Astrocyte (in vitro differentiated cells and primary cell): ENCODE results near the gene AMBP.

ENCODE experiments used
- EZH2 ChIP-seq: IDR thresholded peaks from 2 replicates; pipeline ENCODE4 v1.6.1; 2012; ENCODE audit warnings: mild to moderate bottlenecking, low read length, inconsistent platforms; ENCODE audit not compliant: insufficient read depth
- TF ChIP-seq, protein P1 (sequence below): IDR thresholded peaks from 2 replicates; pipeline ENCODE4 v1.5.1; 2011; ENCODE audit warnings: low read depth, mild to moderate bottlenecking, inconsistent platforms, low read length, moderate library complexity; ENCODE audit not compliant: insufficient read depth

DNA sequence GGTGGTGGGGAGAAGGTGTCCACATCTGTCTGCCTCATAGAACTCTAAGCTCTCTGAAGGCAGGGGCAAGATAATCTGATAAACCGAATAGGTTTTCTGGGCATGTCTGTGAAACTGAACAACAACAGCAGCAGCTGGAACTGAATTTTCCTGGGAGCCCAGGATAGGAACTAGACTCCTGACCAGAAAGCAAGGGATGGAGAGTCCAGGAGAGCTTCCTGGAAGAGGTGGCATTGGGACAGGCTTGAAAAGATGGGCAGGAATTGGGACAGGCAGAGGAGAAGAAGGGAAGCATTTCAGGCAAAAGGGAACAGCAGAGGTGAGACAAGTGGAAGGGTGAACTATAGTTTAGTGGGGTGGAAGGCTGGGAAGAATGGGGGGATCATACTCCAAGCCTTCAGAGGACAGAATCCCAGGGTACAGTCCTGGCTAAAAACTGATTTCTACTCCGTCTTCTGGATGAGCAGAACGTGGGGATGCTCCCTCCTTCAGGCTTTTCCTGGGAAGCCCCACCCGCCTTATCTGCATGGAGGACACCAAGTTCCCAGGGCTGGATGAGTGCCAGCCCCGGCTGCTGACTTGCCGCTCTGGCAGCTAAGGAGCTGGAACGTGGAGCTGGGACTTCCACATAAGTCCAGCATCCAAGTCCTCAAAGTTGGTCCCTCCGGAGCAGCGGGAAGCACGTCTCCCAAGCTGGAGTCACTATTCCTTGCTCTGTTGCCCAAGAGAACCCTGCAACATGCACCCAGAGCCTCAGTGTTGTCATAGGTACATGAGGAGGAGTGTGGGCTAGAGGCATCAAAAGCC, 34.9 kb upstream of the AMBP start:
- no peak for TF ChIP-seq EZH2
- TF ChIP-seq, protein P1, sequence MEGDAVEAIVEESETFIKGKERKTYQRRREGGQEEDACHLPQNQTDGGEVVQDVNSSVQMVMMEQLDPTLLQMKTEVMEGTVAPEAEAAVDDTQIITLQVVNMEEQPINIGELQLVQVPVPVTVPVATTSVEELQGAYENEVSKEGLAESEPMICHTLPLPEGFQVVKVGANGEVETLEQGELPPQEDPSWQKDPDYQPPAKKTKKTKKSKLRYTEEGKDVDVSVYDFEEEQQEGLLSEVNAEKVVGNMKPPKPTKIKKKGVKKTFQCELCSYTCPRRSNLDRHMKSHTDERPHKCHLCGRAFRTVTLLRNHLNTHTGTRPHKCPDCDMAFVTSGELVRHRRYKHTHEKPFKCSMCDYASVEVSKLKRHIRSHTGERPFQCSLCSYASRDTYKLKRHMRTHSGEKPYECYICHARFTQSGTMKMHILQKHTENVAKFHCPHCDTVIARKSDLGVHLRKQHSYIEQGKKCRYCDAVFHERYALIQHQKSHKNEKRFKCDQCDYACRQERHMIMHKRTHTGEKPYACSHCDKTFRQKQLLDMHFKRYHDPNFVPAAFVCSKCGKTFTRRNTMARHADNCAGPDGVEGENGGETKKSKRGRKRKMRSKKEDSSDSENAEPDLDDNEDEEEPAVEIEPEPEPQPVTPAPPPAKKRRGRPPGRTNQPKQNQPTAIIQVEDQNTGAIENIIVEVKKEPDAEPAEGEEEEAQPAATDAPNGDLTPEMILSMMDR = no peak
